Measurements from ENCODE around the gene FAM187B.

Gene FAM187B

GRCh38 chr19:35219008-35219407 lies 9.5 kb downstream of the FAM187B start:
- TF ChIP-seq FOXP2 (optimal IDR thresholded peaks at IDR 0.05; ENCODE audit: borderline replicate concordance, extremely low read depth, extremely low read length, insufficient read depth) (no peak), SIN3A (IDR thresholded peaks at IDR 0.05; ENCODE audit: borderline replicate concordance, insufficient read depth, low read length) (no peak), POLR2AphosphoS5 (IDR thresholded peaks at IDR 0.05; ENCODE audit: low read depth, low read length) (no peak), TAF1 (IDR thresholded peaks at IDR 0.05; ENCODE audit: borderline replicate concordance, insufficient read depth, low read length) (no peak)
- TF ChIP-seq, protein P1, sequence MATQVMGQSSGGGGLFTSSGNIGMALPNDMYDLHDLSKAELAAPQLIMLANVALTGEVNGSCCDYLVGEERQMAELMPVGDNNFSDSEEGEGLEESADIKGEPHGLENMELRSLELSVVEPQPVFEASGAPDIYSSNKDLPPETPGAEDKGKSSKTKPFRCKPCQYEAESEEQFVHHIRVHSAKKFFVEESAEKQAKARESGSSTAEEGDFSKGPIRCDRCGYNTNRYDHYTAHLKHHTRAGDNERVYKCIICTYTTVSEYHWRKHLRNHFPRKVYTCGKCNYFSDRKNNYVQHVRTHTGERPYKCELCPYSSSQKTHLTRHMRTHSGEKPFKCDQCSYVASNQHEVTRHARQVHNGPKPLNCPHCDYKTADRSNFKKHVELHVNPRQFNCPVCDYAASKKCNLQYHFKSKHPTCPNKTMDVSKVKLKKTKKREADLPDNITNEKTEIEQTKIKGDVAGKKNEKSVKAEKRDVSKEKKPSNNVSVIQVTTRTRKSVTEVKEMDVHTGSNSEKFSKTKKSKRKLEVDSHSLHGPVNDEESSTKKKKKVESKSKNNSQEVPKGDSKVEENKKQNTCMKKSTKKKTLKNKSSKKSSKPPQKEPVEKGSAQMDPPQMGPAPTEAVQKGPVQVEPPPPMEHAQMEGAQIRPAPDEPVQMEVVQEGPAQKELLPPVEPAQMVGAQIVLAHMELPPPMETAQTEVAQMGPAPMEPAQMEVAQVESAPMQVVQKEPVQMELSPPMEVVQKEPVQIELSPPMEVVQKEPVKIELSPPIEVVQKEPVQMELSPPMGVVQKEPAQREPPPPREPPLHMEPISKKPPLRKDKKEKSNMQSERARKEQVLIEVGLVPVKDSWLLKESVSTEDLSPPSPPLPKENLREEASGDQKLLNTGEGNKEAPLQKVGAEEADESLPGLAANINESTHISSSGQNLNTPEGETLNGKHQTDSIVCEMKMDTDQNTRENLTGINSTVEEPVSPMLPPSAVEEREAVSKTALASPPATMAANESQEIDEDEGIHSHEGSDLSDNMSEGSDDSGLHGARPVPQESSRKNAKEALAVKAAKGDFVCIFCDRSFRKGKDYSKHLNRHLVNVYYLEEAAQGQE (IDR thresholded peaks at IDR 0.05; ENCODE audit: insufficient read depth in 1 of 2, low read depth in 2 of 2, low read length in 2 of 2), result no peak

DNA sequence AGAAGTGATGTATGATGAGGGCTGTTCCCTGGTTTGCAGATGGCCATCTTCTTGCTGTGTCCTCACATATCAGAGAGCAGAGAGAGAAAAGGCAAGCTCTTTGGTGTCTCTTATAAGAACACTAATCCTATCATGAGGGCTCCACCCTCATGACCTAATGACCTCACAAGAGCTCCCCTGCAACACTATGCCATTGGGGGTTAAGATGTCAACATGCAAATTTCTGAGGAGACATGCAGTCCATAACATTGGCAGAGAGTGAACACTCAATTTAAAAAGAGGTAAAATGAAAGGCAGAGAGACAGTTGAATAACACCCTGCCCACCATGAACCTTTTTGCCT lies 10.9 kb downstream of the FAM187B start:
- TF ChIP-seq POLR2AphosphoS5 (IDR thresholded peaks at IDR 0.05; ENCODE audit: low read depth, low read length) (no peak), SIN3A (IDR thresholded peaks at IDR 0.05; ENCODE audit: borderline replicate concordance, insufficient read depth, low read length) (no peak), TAF1 (IDR thresholded peaks at IDR 0.05; ENCODE audit: borderline replicate concordance, insufficient read depth, low read length) (no peak), FOXP2 (optimal IDR thresholded peaks at IDR 0.05; ENCODE audit: borderline replicate concordance, extremely low read depth, extremely low read length, insufficient read depth) (no peak)
- TF ChIP-seq, protein P1 (IDR thresholded peaks at IDR 0.05; ENCODE audit: insufficient read depth in 1 of 2, low read depth in 2 of 2, low read length in 2 of 2), result no peak

DNA sequence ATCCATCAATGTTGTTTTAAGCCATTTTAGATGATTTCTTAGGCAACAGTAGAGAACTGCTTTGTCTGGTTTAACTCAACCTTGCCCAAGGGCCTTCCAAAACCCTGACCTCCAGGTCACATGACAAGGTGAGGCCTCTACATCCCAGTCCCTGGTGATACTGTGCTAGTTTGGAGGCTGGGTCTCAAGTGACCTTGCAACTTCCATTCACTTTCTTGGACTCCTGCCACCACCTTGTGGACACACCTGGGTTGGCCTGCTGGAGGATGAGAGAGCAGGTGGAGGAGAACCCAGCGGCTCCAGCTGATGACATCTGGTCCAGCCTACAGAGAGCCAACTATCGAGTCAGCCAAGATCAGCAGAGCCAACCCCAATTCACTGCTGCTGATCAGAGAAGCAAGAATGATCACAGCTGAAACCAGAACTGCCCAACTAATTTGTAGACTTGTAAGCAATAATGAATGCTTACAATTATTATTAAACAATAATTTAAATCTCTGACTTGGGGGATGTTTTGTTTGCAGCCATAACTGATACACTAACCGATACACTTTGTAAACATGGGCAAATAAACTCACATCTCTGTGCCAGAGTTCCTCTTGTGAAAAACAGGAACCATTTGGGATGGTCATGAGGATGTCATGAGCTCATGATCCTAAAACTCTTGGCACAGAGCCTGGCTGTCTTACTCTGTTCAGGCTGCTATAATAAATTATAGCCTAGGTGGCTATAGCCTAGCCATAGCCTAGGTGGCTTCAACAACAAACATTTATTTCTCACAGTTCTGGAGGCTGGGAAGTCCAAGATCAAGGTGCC lies 11.5 kb downstream of the FAM187B start:
- TF ChIP-seq POLR2AphosphoS5 (IDR thresholded peaks at IDR 0.05; ENCODE audit: low read depth, low read length) (no peak), TAF1 (IDR thresholded peaks at IDR 0.05; ENCODE audit: borderline replicate concordance, insufficient read depth, low read length) (no peak)

GRCh38 chr19:35216016-35216832 lies 12.3 kb downstream of the FAM187B start:
- TF ChIP-seq FOXP2 (optimal IDR thresholded peaks at IDR 0.05; ENCODE audit: borderline replicate concordance, extremely low read depth, extremely low read length, insufficient read depth) (no peak), SIN3A (IDR thresholded peaks at IDR 0.05; ENCODE audit: borderline replicate concordance, insufficient read depth, low read length) (no peak), TAF1 (IDR thresholded peaks at IDR 0.05; ENCODE audit: borderline replicate concordance, insufficient read depth, low read length) (no peak), POLR2AphosphoS5 (IDR thresholded peaks at IDR 0.05; ENCODE audit: low read depth, low read length) (no peak)
- TF ChIP-seq, protein P1 (IDR thresholded peaks at IDR 0.05; ENCODE audit: insufficient read depth in 1 of 2, low read depth in 2 of 2, low read length in 2 of 2), result no peak

DNA sequence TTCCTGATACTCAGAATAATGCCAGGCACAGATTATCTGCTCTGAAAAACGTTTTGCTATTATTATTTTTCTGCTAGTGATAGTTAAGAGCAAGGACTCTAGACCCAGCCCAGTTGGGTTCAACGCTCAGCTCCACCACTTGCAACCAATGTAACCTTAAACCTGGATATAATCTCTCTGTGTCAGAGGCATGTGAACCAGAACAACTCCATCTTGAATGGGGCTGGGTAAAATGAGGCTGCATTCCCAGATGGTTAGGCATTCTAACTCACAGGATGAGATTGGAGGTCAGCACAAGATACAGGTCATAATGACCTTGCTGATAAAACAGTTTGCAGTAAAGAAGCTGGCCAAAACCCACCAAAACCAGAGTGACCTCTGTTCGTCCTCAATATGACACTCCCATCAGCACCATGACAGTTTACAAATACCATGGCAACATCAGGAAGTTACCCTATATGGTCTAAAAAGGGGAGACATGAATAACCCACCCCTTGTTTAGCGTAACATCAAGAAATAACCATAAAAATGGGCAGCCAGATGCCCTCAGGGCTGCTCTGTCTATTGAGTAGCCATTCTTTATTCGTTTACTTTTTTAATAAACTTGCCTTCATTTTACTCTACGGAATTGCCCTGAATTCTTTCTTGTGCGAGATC lies 13.6 kb downstream of the FAM187B start:
- TF ChIP-seq FOXP2 (optimal IDR thresholded peaks at IDR 0.05; ENCODE audit: borderline replicate concordance, extremely low read depth, extremely low read length, insufficient read depth), result no peak
- TF ChIP-seq SIN3A (IDR thresholded peaks at IDR 0.05; ENCODE audit: borderline replicate concordance, insufficient read depth, low read length), result no peak
- TF ChIP-seq TAF1 (IDR thresholded peaks at IDR 0.05; ENCODE audit: borderline replicate concordance, insufficient read depth, low read length), result no peak
- TF ChIP-seq, protein P1 (IDR thresholded peaks at IDR 0.05; ENCODE audit: insufficient read depth in 1 of 2, low read depth in 2 of 2, low read length in 2 of 2), result no peak
- TF ChIP-seq POLR2AphosphoS5 (IDR thresholded peaks at IDR 0.05; ENCODE audit: low read depth, low read length), result no peak
